ENCODE data around the gene SLC66A2.
A peak's percentile ranks its signal among the peaks of the same experiment; 100 is the strongest.
"Not testable (repeated sequence)": the region's sequence is repeated elsewhere in the genome, so short reads cannot be mapped to it uniquely, and the experiment has no call there.

The SLC66A2 gene

DNA sequence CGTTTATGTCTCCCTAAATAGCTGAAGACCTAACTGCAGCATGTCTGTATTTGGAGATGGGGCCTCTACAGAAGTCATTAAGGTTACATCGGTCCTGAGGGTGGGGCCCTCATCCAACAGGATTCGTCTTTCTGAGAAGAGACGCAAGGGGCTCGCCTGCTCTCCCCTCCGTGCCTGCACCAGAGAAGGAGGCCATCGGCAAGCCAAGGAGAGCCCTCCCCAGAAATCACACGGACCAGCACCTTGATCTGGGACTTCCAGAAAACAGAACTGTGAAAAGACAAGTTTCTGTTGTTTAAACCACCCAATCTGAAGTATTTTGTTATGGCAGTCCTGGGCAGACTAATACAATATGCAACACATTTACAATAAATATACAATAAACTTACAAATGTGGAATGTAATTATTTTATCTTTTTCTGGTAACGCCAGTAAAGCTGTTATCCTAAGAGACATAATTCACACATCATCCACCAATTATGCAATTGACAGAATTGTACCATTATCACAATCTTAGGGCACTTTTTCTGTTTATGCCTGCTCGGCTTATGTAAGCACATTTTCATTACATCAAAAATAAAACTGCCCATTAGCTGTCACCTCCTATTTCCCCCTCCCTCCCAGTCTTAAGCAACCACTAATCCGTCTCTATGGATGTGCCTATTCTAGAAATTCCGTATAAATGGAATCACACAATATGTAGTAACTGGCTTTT lies 19.1 kb upstream of the SLC66A2 start:
- DNase-seq, result no peak

DNA sequence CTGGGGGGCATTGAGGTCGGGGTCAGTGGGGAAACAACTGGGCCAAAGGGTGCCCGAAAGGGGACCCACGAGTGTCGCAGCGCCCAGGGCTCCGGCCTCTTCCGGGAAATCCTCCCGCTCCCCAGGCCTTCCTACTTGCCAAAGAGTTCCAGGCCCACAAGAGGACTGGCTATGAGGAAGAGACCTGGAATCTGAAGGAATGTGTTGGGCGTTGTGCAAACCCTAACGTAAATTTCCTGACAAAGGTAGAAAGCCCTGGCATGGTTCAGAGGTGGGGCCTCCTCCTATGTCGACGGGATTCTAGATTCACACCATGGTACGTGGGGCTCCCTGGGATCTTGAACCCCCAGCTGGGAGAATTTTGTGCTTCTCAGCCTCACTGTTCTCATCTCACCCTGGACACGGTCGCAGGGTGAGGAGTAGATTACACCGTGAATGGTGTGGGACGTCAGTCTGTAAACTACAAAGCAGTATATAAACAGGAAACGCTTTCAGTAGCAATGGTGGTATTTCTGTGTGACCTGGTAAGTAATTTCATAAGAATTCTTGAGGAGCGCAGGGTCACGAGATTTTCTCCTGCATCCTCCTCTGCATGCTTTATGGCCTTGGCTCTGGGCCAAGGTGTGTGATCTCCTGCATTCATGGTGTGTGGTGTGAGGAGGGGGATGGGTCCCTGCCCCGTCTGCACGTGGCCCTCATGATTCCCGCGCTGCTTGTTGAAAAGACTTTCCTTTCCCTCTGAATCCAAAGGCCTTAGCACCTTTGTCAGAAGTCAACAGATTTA lies 13.9 kb upstream of the SLC66A2 start:
- no peak for DNase-seq

DNA sequence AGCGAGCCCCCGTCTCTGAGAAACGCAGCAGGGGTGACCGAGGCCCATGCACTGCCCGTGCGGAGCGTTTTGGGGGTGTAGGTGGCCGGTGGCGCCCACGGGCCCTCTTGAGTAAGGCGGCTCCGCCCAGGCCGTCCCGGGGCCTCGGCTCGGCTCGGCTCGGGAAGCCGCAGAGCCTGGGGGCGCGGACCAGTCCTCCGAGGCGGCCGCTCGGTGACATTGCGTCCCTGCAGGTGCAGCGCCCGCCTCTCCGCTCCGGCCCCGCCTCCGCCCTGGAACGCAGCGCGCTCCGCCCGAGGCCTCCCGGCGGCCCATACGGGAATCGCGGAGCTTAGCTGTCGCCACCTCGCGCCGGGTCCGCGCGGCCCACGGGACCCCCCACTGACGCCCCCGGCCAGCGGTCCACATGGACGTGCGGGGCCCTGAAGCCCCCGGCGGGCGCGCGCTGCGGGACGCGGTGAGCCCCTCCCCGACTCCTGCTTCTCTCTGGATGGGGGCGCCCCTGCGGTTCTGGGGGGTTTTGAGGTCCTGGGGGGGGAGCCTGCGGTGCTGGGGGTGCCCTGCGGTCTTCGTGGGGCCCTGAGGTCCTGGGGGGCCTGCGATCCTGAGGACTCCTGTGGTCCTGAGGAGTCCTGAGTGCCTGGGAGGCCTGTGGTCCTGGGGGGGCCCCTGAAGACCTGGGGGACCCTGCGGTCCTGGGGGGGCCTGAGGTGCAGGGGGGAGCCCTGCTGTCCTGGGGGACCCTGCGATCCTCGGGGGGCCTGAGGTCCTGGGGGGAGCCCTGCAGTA lies 13.1 kb upstream of the SLC66A2 start, which contains the start of gene HSBP1L1:
Gene HSBP1L1 (plus strand): TSS at position 314 of the 789 bp plus-strand sequence. CDS start 93 bp downstream, at position 407.
- peak; percentile 13 for DNase-seq

DNA sequence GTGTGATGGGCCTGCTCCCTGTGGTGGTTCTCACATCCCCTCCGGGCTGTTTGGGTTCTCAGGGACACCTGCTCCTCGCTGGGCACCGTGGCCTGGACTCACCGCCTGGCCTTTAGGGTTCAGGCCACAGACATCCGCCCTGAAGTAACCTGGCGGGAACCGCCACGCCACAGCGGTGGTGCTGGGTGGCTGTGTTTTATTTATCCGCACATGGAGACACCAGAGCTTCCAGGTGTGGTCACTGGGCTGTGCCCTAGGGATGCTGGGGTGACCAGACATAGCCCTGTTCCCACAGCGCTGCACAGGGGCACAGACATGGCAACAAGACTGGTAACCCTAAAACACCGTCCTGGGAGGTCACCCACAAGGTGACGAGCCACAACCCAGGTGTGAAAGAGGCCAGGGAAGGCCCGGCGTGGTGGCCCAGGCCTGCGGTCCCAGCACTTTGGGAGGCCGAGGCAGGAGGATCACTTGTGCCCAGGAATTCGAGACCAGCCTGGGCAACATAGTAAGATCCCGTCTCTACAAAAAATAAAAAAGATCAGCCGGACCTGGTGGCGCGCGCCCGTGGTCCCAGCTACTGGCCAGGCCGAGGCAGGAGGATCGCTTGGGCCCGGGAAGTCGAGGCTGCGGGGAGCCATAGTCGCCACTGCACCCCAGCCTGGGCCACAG lies 12.3 kb upstream of the SLC66A2 start:
- no peak for DNase-seq

- no peak for DNase-seq
Measured at GRCh38 chr18:79962835-79963657, 11.6 kb upstream of the SLC66A2 start.

DNA sequence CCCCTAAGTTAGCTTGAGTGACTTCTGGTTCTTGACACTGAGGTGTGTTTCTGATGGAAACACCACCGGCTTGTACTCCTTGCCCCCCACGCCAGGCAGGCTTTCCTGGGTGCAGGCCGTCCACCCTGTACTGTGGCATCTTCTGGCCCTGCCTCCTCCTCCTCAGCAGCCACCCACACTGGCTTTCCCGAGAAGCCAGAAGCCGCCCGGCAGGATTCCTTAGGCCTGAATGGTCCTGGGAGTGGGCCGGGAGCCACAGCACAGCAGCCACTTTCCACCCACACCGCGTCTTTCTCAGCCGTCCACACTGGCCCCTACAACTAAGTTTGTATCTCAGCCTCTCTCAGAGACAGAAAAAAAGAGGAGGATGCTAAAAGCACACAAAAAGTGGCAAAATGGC lies 10.9 kb upstream of the SLC66A2 start:
- DNase-seq, result no peak

- DNase-seq, result no peak
Measured at GRCh38 chr18:79961527-79962291, 10.3 kb upstream of the SLC66A2 start.

DNA sequence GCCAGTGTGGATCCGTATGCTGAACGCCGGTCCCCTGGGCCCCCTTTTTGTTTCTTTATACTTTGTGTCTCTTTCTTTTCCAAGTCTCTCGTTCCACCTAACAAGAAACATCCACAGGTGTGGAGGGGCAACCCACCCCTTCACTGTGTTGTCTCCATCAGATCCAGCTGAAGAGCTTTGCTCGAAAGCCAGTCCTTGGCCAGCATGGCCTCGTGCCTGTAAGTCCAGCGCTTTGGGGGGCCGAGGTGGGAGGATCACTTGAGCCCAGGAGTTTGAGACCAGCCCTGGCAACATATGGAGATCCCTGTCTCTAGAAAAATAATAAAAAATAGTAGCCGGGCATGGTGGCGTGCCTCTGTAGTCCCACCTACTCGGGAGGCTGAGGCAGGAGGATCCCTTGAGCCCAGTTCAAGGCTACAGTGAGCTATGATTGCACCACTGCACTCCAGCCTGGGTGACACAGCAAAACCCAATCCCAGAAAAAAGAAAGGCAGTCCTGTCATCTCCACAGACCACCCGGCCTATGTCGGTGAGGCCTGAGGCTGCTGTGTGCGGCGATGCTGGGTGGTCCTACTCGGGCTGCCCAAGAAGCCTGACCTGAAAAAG lies 9.6 kb upstream of the SLC66A2 start:
- no peak for DNase-seq

DNA sequence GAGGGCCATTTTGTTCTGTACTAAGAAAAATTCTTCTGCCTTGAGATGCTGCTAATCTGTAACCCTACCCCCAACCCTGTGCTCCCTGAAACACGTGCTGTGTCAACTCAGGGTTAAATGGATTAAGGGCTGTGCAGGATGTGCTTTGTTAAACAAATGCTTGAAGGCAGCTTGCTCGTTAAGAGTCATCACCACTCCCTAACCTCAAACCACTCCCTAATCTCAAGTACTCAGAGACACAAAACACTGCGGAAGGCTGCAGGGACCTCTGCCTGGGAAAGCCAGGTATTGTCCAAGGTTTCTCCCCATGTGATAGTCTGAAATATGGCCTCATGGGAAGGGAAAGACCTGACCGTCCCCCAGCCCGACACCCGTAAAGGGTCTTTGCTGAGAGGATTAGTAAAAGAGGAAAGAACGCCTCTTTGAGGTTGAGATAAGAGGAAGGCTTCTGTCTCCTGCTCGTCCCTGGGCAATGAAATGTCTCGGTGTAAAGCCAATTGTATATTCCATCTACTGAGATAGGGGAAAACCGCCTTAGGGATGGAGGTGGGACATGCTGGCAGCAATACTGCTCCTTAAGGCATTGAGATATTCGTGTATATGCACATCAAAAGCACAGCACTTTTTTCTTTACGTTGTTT lies 8.8 kb upstream of the SLC66A2 start:
- DNase-seq, result not testable (repeated sequence)

- DNase-seq, result no peak
Measured at GRCh38 chr18:79958981-79959380, 7.5 kb upstream of the SLC66A2 start.

DNA sequence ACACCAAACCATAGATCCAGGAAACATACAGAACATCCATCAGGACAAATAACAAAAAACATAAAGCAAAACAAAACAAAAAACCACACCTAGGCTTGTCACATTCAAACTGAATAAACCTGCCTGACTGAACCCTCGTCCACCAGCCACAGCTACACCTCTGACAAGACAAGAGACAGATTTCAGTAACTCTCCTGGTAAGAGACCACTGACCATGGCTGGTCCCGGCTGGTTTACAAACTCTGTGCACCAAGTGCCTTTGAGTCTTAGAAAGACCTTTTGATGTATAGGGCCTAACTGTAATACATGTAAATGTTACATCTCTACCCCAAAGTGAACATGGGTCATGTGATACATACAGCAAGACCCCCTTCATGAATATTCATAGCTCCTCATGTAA lies 4.8 kb upstream of the SLC66A2 start:
- no peak for DNase-seq

DNA sequence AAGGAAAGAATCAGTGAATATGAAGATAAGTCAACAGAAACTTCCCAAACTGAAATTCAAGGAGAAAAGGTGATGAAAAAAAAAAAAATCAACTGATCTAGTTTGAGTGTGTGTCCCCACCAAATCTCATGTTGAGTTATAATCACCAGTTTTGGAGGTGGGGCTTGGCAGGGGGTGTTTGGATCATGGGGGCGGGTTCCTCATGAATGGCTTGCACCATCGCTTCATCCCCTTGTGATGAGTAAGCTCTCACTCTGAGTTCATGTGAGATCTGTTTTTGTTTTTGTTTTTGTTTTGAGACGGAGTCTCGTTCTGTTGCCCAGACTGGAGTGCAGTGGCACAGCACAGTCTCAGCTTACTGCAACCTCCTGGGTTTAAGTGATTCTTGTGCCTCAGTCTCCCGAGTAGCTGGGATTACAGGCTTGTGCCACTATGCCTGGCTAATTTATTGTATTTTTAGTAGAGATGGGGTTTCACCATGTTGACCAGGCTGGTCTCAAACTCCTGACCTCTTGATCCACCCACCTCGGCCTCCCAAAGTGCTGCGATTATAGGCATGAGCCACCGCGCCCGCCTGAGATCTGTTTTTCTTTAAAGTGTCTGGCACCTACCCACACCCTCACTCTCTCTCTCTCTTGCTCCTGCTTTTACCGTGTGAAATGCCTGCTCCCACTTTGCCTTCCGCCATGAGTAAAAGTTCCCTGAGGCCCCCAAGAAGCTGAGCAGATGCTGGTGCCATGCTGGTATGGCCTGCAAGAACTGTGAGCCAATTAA lies 4.0 kb upstream of the SLC66A2 start:
- no peak for DNase-seq

- DNase-seq, result no peak
Measured at GRCh38 chr18:79954791-79955190, 3.3 kb upstream of the SLC66A2 start.

DNA sequence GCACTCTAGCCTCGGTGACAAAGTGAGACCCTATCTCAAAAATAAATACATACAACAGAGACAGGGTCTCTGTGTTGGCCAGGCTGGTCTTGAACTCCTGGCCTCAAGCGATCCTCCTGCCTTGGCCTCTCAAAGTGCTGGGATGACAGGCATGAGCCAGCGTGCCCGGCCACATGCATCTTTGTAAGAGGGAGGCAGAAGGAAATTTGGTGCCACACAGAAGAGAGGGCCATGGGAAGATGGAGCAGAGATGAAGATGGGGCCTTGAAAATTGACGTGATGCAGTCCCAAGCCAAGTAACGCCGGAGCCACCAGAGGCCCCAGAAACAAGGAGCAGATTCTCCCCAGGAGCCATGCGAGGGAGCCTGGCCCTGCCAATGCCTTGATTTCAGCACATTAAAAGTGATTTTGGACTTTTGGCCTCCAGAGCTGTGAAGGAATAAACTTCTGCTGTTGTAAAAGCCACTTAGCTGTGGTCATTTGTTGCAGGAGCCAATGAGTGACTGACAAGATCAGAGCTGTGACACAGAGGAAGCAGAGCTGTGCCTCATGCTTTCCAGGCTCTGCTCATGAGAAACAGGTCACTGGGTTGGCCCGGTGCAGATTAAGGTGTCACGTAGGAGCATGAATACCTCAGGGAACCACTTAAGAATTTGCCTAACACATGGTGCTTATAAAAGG lies 2.7 kb upstream of the SLC66A2 start:
- no peak for DNase-seq

DNA sequence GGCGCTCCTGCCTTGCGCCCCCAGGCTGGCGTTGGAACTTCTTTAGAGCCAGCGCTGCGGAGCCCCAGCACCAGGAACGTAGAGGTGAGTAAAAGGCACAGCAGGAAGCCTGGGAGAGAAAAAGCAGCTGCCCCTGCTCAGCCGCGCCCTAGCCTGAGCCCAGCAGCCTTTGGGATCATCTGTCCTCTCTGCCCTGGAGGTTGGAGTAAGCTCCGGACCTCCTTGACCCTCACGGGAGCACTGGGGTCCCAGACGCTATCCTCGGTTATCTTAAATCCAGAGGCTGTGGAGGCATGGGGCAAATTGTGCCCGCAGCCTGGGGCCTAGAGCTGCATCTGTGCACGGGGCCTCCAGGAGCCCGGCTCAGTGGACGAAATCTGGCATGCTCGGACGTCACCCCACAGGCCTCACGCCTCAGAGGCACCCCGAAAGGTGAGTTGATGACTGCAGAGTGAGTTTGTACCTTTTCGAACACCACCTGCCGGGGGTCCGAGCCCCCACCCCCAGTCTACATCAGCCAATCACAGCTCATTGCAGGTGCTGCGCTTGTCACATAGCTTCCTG lies 1.6 kb upstream of the SLC66A2 start:
- DNase-seq, result no peak

DNA sequence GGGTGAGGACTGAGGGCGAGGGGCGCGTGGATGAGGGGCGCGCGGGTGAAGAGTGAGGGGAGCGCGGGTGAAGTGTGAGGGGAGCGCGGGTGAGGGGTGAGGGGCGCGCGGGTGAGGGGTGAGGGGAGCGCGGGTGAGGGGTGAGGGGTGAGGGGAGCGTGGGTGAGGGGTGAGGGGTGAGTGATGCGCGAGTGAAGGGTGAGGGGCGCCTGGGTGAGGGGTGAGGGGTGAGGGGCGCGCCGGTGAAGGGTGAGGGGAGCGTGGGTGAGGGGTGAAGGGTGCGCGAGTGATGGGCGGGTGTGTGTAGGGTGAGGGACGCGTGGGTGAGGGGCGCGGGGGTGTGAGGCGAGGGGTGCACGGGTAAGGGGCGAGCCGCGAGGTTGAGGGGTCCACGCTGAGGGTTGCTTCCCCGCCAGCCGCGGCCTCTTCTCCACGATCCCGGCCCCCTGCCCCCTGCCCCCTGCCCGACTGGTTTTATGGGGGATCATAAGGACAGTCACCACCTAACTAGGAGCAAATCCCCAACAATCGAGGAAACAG lies 1.1 kb upstream of the SLC66A2 start:
- DNase-seq, result no peak

GRCh38 chr18:79950515-79951341 lies 725 bp downstream of the SLC66A2 start:
- DNase-seq, result no peak
